Naive thymus-derived CD8-positive, alpha-beta T cell (primary cell): ENCODE data around the gene EBLN1. TPM values are rescaled to one million over a fixed set of nuclear protein-coding genes. Genes with fewer than 3 reads are reported as not detected.

Experiments
- ATAC-seq, 2 donors: fragments of 150-1000 bp; cut with Tn5 transposase in 1 of 2; sonication (Bioruptor Pico), chemical (Tn5 transposase) in 1 of 2; 1 replicate in 1 of 2; 2 replicates in 1 of 2; pipeline ENCODE4 v1.10.0; 2021; ENCODE audit warnings: mild to moderate bottlenecking in 2 of 2, moderate library complexity in 2 of 2
- POLR2A ChIA-PET: fragments of 350-600 bp; sonication (Branson Sonifier 250); formaldehyde crosslinking; loops from one replicate; lab custom pipeline; 2021; ENCODE audit warnings: antibody characterized with exemption; lab: Charles Lee
- DNase-seq, 10 donors: peaks; one replicate each; pipeline versions ENCODE4 v3.0.0 to v3.0.0-alpha.2; 2020 to 2022
- H3K27ac Mint-ChIP-seq, 10 donors: one replicate each; pipeline ENCODE4 v1.8.0; 2020 to 2022; ENCODE audit warnings: mild to moderate bottlenecking in 10 of 10, mixed read lengths in 10 of 10, moderate library complexity in 4 of 10, inconsistent platforms in 1 of 10
- H3K27me3 Mint-ChIP-seq, 5 donors: one replicate each; pipeline ENCODE4 v1.8.0; 2021 to 2022; ENCODE audit warnings: mixed read lengths in 5 of 5
- H3K36me3 Mint-ChIP-seq, 3 donors: one replicate each; pipeline ENCODE4 v1.8.0; 2020 to 2022; ENCODE audit warnings: mixed read lengths in 3 of 3, mild to moderate bottlenecking in 2 of 3, inconsistent platforms in 1 of 3
- H3K4me1 Mint-ChIP-seq, 4 donors: one replicate each; pipeline ENCODE4 v1.8.0; 2021 to 2022; ENCODE audit warnings: mixed read lengths in 4 of 4
- H3K4me3 Mint-ChIP-seq, 10 donors: one replicate each; pipeline ENCODE4 v1.8.0; 2020 to 2022; ENCODE audit warnings: mild to moderate bottlenecking in 10 of 10, mixed read lengths in 10 of 10, moderate library complexity in 6 of 10, inconsistent platforms in 1 of 10
- H3K9me3 Mint-ChIP-seq, 9 donors: one replicate each; pipeline ENCODE4 v1.8.0; 2020 to 2022; ENCODE audit warnings: mixed read lengths in 9 of 9, mild to moderate bottlenecking in 3 of 9, inconsistent platforms in 1 of 9, moderate library complexity in 1 of 9
- polyA plus RNA-seq, 3 donors: library from polyadenylated mRNA; unstranded; fragments of 300-500 nt; fragmentation: Illumina TruSeq; gene quantifications; one replicate each; pipeline ENCODE4 v1.2.3, GENCODE V29; 2021
- total RNA-seq, 8 experiments: library from RNA in 2 of 8; stranded (reverse) in 2 of 8; gene quantifications; one replicate each; pipeline ENCODE4 v1.2.3 and lab custom pipeline; 2021 to 2026

EBLN1 gene
- total and polyA plus RNA-seq, 5 experiments from 2014 or later, result not detected

DNA sequence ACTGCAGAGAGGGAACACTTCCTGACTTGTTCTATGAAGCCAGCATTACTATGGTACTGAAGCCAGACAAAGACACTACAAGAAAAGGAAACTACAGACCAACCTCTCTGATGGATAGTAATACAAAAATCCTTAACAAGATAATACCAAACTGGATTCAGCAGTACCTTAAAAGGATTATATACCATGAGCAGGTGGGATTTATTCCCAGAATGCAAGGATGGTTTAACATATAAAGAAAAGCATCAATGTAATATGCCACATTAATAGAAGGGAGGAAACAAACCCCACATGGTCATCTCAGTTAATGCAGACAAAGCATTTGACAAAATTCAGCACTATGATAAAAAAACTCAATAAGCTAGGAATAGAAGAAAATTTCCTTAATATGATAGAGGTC lies 47.2 kb downstream of the EBLN1 start:
- Mint-ChIP-seq H3K4me3 (no peak overlapping the region), H3K4me1 (no peaks in the 10 kb centered on the region), H3K9me3 (peaks cover 0 to 38% (median 10%) of the 10 kb centered on the region in 9 donors), H3K27me3 (peaks cover 16 to 35% (median 18%) of the 10 kb centered on the region in 5 donors), H3K27ac (no peak overlapping the region), H3K36me3 (peaks cover 0 to 12% (median 5%) of the 10 kb centered on the region in 3 donors)
- POLR2A ChIA-PET, result no interaction called here
- DNase-seq (no peak), ATAC-seq (no peak)

- Mint-ChIP-seq H3K27me3 (peaks cover 0 to 4% (median 0%) of the 10 kb centered on the region in 5 donors), H3K27ac (no peak overlapping the region), H3K4me1 (peaks cover 6 to 9% (median 8%) of the 10 kb centered on the region in 4 donors), H3K36me3 (no peaks in the 10 kb centered on the region), H3K4me3 (no peak overlapping the region), H3K9me3 (peaks cover 0 to 1% (median 0%) of the 10 kb centered on the region in 9 donors)
- ATAC-seq (no peak), DNase-seq (no peak)
- POLR2A ChIA-PET, result no interaction called here
Measured at GRCh38 chr10:22159979-22160378, 57.8 kb downstream of the EBLN1 start.

DNA sequence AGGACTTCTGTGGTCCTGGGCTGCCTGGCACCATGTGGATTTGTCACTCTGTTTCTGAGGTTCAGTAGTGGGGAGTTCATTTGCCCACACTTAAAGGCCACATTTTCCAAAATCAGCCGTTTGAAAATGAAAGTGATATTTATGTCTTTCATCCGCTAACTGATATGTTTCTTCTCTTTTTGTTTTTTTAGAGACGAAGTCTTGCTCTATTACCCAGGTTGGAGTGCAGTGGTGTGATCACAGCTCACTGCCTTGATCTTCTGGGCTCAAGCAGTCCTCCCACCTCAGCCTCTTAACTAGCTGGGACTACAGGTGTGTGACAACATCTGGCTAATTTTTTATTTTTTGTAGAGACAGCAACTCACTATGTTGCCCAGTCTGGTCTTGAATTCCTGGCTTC lies 58.6 kb downstream of the EBLN1 start:
- Mint-ChIP-seq H3K27me3 (no peaks in the 10 kb centered on the region), H3K4me3 (peak overlapping the region; percentile 44 to 69 (median 54))

More for the DNA sequence above, 58.6 kb downstream of the EBLN1 start:
- H3K9me3 Mint-ChIP-seq, result peaks cover 0 to 1% (median 0%) of the 10 kb centered on the region in 9 donors
- DNase-seq (no peak), ATAC-seq (no peak)
- H3K4me1 Mint-ChIP-seq, result peaks cover 6 to 9% (median 8%) of the 10 kb centered on the region in 4 donors
- H3K27ac Mint-ChIP-seq, result peak overlapping the region in 1 of 10 donors; percentile 58
- POLR2A ChIA-PET, result no interaction called here
- no peaks in the 10 kb centered on the region for H3K36me3 Mint-ChIP-seq

Other genes starting within 250 kb of the EBLN1 start
- 1 to 10 TPM; 8.9 to 9.5 TPM for gene DNAJC1, start 214.3 kb downstream of the EBLN1 start, total RNA-seq
- gene DNAJC1, start 214.3 kb downstream of the EBLN1 start, polyA plus RNA-seq, result 10 to 100 TPM in 2 of 3 donors, 1 to 10 TPM in 1; 9.6 to 18.9 (median 10.8) TPM
- 10 to 100 TPM; 53.9 to 59.3 TPM for gene COMMD3, start 98.4 kb upstream of the EBLN1 start, total RNA-seq
- 10 to 100 TPM; 38.5 to 57.8 (median 48.4) TPM for gene COMMD3, start 98.4 kb upstream of the EBLN1 start, polyA plus RNA-seq
- 10 to 100 TPM; 70.2 to 80.3 TPM for gene BMI1, start 103.1 kb upstream of the EBLN1 start, total RNA-seq
- 10 to 100 TPM; 22.5 to 32.9 (median 25.7) TPM for gene BMI1, start 103.1 kb upstream of the EBLN1 start, polyA plus RNA-seq
- gene SPAG6, start 127.5 kb upstream of the EBLN1 start, total RNA-seq, result not detected
- gene SPAG6, start 127.5 kb upstream of the EBLN1 start, polyA plus RNA-seq, result not detected